K562 (cell line): ENCODE data around the gene HAP1. TPM values are rescaled to one million over a fixed set of nuclear protein-coding genes. Genes with fewer than 3 reads are reported as not detected.

ENCODE experiments used
- polyA plus RNA-seq, 8 experiments: library from polyadenylated mRNA; depleted of rRNA in 4 of 8; stranded (reverse) in 5 of 8; unstranded in 3 of 8; fragments of >200 nt; fragmentation: Nextera tagmentation in 2 of 8; fragmentation: Illumina TruSeq in 1 of 8; extraction: Ambion mirVana in 2 of 8; extraction: Trizol in 1 of 8; gene quantifications; 2 replicates each; pipeline versions ENCODE4 v1.2.1 to v1.2.3, GENCODE V29; 2011 to 2014; ENCODE audit warnings: inconsistent platforms in 1 of 8, missing spikeins in 1 of 8
- small RNA-seq: library from RNA; depleted of rRNA; stranded (forward); fragments of <200 nt; gene quantifications from one replicate; pipeline ENCODE3, GENCODE V24; 2014
- total RNA-seq, 7 experiments: library from RNA; depleted of rRNA in 6 of 7; stranded (reverse); fragments of >200 nt in 6 of 7; fragmentation: Illumina TruSeq in 2 of 7; extraction: Trizol in 2 of 7; gene quantifications; 2 replicates each; pipeline versions ENCODE4 v1.2.1 to v1.2.3, GENCODE V29; 2011 to 2021; ENCODE audit warnings: low replicate concordance in 1 of 7

Gene HAP1
- total and polyA plus RNA-seq, 9 of the 15 experiments (the other 6 are each of a cell fraction or from before 2014, with no cell fraction given): under 0.01 to 0.09 (median 0.04) TPM; not detected in 6

Small RNA genes lying within 50 kb of the gene (small RNA-seq; reads per million reads assigned to genes)
- gene RN7SL399P: not detected
- gene RNA5SP442: 3.1 reads per million, percentile 88 among the genes with 10 or more reads in this experiment

Other genes starting within 250 kb of the HAP1 start
Only the 7 nearest of the 19 such genes appear.
- 81.3 and 85.7 TPM in 2 replicates for gene EIF1, start 45.8 kb downstream of the HAP1 start, total RNA-seq (2014; rRNA removed)
- 95.4 and 115 TPM in 2 replicates for gene EIF1, start 45.8 kb downstream of the HAP1 start, total RNA-seq (2014; rRNA removed; fragmentation: Illumina TruSeq; extraction: Trizol)
- 67.0 and 77.8 TPM in 2 replicates for gene EIF1, start 45.8 kb downstream of the HAP1 start, total RNA-seq (2015; rRNA removed; fragmentation: Illumina TruSeq; extraction: Trizol)
- 880 and 965 TPM in 2 replicates for gene EIF1, start 45.8 kb downstream of the HAP1 start, total RNA-seq (2021)
- 255 and 320 TPM in 2 replicates for gene EIF1, start 45.8 kb downstream of the HAP1 start, polyA plus RNA-seq (2011; rRNA removed)
- gene EIF1, start 45.8 kb downstream of the HAP1 start, polyA plus RNA-seq (2014; fragmentation: Illumina TruSeq; extraction: Trizol): 612 and 683 TPM in 2 replicates
- 1,000 to 10,000 TPM; 1,018 to 1,204 TPM for gene EIF1, start 45.8 kb downstream of the HAP1 start, polyA plus RNA-seq (2014; fragmentation: Nextera tagmentation; extraction: Ambion mirVana)
- gene EIF1, start 45.8 kb downstream of the HAP1 start, polyA plus RNA-seq (2014; rRNA removed): 236 and 297 TPM in 2 replicates
- not detected in 2 replicates for gene GAST, start 22.3 kb downstream of the HAP1 start, total RNA-seq (2014; rRNA removed)
- gene GAST, start 22.3 kb downstream of the HAP1 start, total RNA-seq (2014; rRNA removed; fragmentation: Illumina TruSeq; extraction: Trizol): not detected in 2 replicates
- gene GAST, start 22.3 kb downstream of the HAP1 start, total RNA-seq (2015; rRNA removed; fragmentation: Illumina TruSeq; extraction: Trizol): not detected in 2 replicates
- not detected in 2 replicates for gene GAST, start 22.3 kb downstream of the HAP1 start, total RNA-seq (2021)
- gene GAST, start 22.3 kb downstream of the HAP1 start, polyA plus RNA-seq (2011; rRNA removed): not detected in 2 replicates
- gene GAST, start 22.3 kb downstream of the HAP1 start, polyA plus RNA-seq (2014; fragmentation: Illumina TruSeq; extraction: Trizol): not detected in 2 replicates
- gene GAST, start 22.3 kb downstream of the HAP1 start, polyA plus RNA-seq (2014; fragmentation: Nextera tagmentation; extraction: Ambion mirVana): not detected
- not detected in 2 replicates for gene GAST, start 22.3 kb downstream of the HAP1 start, polyA plus RNA-seq (2014; rRNA removed)
- gene JUP, start 52.1 kb upstream of the HAP1 start, total RNA-seq (2014; rRNA removed): 99.9 and 129 TPM in 2 replicates
- gene JUP, start 52.1 kb upstream of the HAP1 start, total RNA-seq (2014; rRNA removed; fragmentation: Illumina TruSeq; extraction: Trizol): 14.3 and 17.9 TPM in 2 replicates
- 31.2 and 38.5 TPM in 2 replicates for gene JUP, start 52.1 kb upstream of the HAP1 start, total RNA-seq (2015; rRNA removed; fragmentation: Illumina TruSeq; extraction: Trizol)
- gene JUP, start 52.1 kb upstream of the HAP1 start, total RNA-seq (2021): 166 and 177 TPM in 2 replicates
- 9.0 and 26.7 TPM in 2 replicates for gene JUP, start 52.1 kb upstream of the HAP1 start, polyA plus RNA-seq (2011; rRNA removed)
- 84.1 and 134 TPM in 2 replicates for gene JUP, start 52.1 kb upstream of the HAP1 start, polyA plus RNA-seq (2014; fragmentation: Illumina TruSeq; extraction: Trizol)
- gene JUP, start 52.1 kb upstream of the HAP1 start, polyA plus RNA-seq (2014; fragmentation: Nextera tagmentation; extraction: Ambion mirVana): 1 to 10 TPM; 6.4 to 8.2 TPM
- 53.6 and 70.3 TPM in 2 replicates for gene JUP, start 52.1 kb upstream of the HAP1 start, polyA plus RNA-seq (2014; rRNA removed)
- 2.4 and 3.0 TPM in 2 replicates for gene P3H4, start 77.3 kb upstream of the HAP1 start, total RNA-seq (2014; rRNA removed)
- 0.26 and 0.69 TPM in 2 replicates for gene P3H4, start 77.3 kb upstream of the HAP1 start, total RNA-seq (2014; rRNA removed; fragmentation: Illumina TruSeq; extraction: Trizol)
- 1.5 and 1.9 TPM in 2 replicates for gene P3H4, start 77.3 kb upstream of the HAP1 start, total RNA-seq (2015; rRNA removed; fragmentation: Illumina TruSeq; extraction: Trizol)
- 1.9 and 2.4 TPM in 2 replicates for gene P3H4, start 77.3 kb upstream of the HAP1 start, total RNA-seq (2021)
- gene P3H4, start 77.3 kb upstream of the HAP1 start, polyA plus RNA-seq (2011; rRNA removed): 1.0 and 1.2 TPM in 2 replicates
- gene P3H4, start 77.3 kb upstream of the HAP1 start, polyA plus RNA-seq (2014; fragmentation: Illumina TruSeq; extraction: Trizol): 0.95 and 1.00 TPM in 2 replicates
- gene P3H4, start 77.3 kb upstream of the HAP1 start, polyA plus RNA-seq (2014; fragmentation: Nextera tagmentation; extraction: Ambion mirVana): under 1 TPM; 0.10 to 0.39 TPM
- gene P3H4, start 77.3 kb upstream of the HAP1 start, polyA plus RNA-seq (2014; rRNA removed): 3.3 and 3.7 TPM in 2 replicates
- gene FKBP10, start 78.4 kb upstream of the HAP1 start, total RNA-seq (2014; rRNA removed): 1.3 and 1.6 TPM in 2 replicates
- 0.57 and 0.76 TPM in 2 replicates for gene FKBP10, start 78.4 kb upstream of the HAP1 start, total RNA-seq (2014; rRNA removed; fragmentation: Illumina TruSeq; extraction: Trizol)
- 0.72 and 0.94 TPM in 2 replicates for gene FKBP10, start 78.4 kb upstream of the HAP1 start, total RNA-seq (2015; rRNA removed; fragmentation: Illumina TruSeq; extraction: Trizol)
- 2.6 and 3.0 TPM in 2 replicates for gene FKBP10, start 78.4 kb upstream of the HAP1 start, total RNA-seq (2021)
- 1.5 and 7.1 TPM in 2 replicates for gene FKBP10, start 78.4 kb upstream of the HAP1 start, polyA plus RNA-seq (2011; rRNA removed)
- 2.0 and 2.7 TPM in 2 replicates for gene FKBP10, start 78.4 kb upstream of the HAP1 start, polyA plus RNA-seq (2014; fragmentation: Illumina TruSeq; extraction: Trizol)
- under 1 TPM in 1 of 2 experiments, not detected in 1; 0.03 TPM for gene FKBP10, start 78.4 kb upstream of the HAP1 start, polyA plus RNA-seq (2014; fragmentation: Nextera tagmentation; extraction: Ambion mirVana)
- gene FKBP10, start 78.4 kb upstream of the HAP1 start, polyA plus RNA-seq (2014; rRNA removed): 2.5 and 6.5 TPM in 2 replicates
- gene NT5C3B, start 101.6 kb upstream of the HAP1 start, total RNA-seq (2014; rRNA removed): 91.7 and 116 TPM in 2 replicates
- 85.0 and 90.4 TPM in 2 replicates for gene NT5C3B, start 101.6 kb upstream of the HAP1 start, total RNA-seq (2014; rRNA removed; fragmentation: Illumina TruSeq; extraction: Trizol)
- gene NT5C3B, start 101.6 kb upstream of the HAP1 start, total RNA-seq (2015; rRNA removed; fragmentation: Illumina TruSeq; extraction: Trizol): 72.2 and 74.5 TPM in 2 replicates
- 80.6 and 82.6 TPM in 2 replicates for gene NT5C3B, start 101.6 kb upstream of the HAP1 start, total RNA-seq (2021)
- 89.5 and 166 TPM in 2 replicates for gene NT5C3B, start 101.6 kb upstream of the HAP1 start, polyA plus RNA-seq (2011; rRNA removed)
- gene NT5C3B, start 101.6 kb upstream of the HAP1 start, polyA plus RNA-seq (2014; fragmentation: Illumina TruSeq; extraction: Trizol): 119 and 127 TPM in 2 replicates
- gene NT5C3B, start 101.6 kb upstream of the HAP1 start, polyA plus RNA-seq (2014; fragmentation: Nextera tagmentation; extraction: Ambion mirVana): 10 to 100 TPM in 1 of 2 experiments, 1 to 10 TPM in 1; 2.0 to 10.8 TPM
- gene NT5C3B, start 101.6 kb upstream of the HAP1 start, polyA plus RNA-seq (2014; rRNA removed): 96.7 and 98.3 TPM in 2 replicates
- gene KLHL10, start 103.2 kb upstream of the HAP1 start, total RNA-seq (2014; rRNA removed): not detected in 2 replicates
- not detected in 2 replicates for gene KLHL10, start 103.2 kb upstream of the HAP1 start, total RNA-seq (2014; rRNA removed; fragmentation: Illumina TruSeq; extraction: Trizol)
- not detected in 2 replicates for gene KLHL10, start 103.2 kb upstream of the HAP1 start, total RNA-seq (2015; rRNA removed; fragmentation: Illumina TruSeq; extraction: Trizol)
- not detected in 2 replicates for gene KLHL10, start 103.2 kb upstream of the HAP1 start, total RNA-seq (2021)
- gene KLHL10, start 103.2 kb upstream of the HAP1 start, polyA plus RNA-seq (2011; rRNA removed): 0.30 and 0.56 TPM in 2 replicates
- 0.07 TPM in 1 of 2 replicates, not detected in the other for gene KLHL10, start 103.2 kb upstream of the HAP1 start, polyA plus RNA-seq (2014; fragmentation: Illumina TruSeq; extraction: Trizol)
- gene KLHL10, start 103.2 kb upstream of the HAP1 start, polyA plus RNA-seq (2014; fragmentation: Nextera tagmentation; extraction: Ambion mirVana): under 1 TPM; 0.06 to 0.17 TPM
- gene KLHL10, start 103.2 kb upstream of the HAP1 start, polyA plus RNA-seq (2014; rRNA removed): not detected in 2 replicates